OCI-LY1 (cell line): ENCODE measurements around the gene RANBP17.

Experiments
- H2AFZ ChIP-seq: fragments of 200-600 bp; sonication (generic), shearing (Covaris generic); 2 replicates; pipeline ENCODE4 v1.6.0; 2014; ENCODE audit warnings: antibody characterized with exemption, mild to moderate bottlenecking, low read length
- H3F3A ChIP-seq: fragments of 200-600 bp; sonication (generic), shearing (Covaris generic); 2 replicates; pipeline ENCODE4 v1.6.0; 2014; ENCODE audit warnings: mild to moderate bottlenecking, antibody characterized with exemption, low read length, moderate library complexity; ENCODE audit not compliant: insufficient read depth
- H3K27ac ChIP-seq: fragments of 200-600 bp; sonication (generic); 2 replicates; pipeline ENCODE4 v1.5.1; 2014; ENCODE audit warnings: low read length, mixed run types, mild to moderate bottlenecking, low read depth; ENCODE audit not compliant: poor library complexity, severe bottlenecking
- H3K27me3 ChIP-seq: fragments of 200-600 bp; sonication (generic); 2 replicates; pipeline ENCODE4 v1.6.0; 2014; ENCODE audit warnings: antibody characterized with exemption, mild to moderate bottlenecking, low read length, moderate library complexity; ENCODE audit not compliant: insufficient read depth
- H3K36me3 ChIP-seq: fragments of 200-600 bp; sonication (generic); 2 replicates; pipeline ENCODE4 v1.6.1; 2014; ENCODE audit warnings: mild to moderate bottlenecking, antibody characterized with exemption, low read length, moderate library complexity, mixed read lengths; ENCODE audit not compliant: insufficient read depth
- H3K4me1 ChIP-seq: fragments of 200-600 bp; sonication (generic); 2 replicates; pipeline ENCODE4 v1.5.1; 2014; ENCODE audit warnings: mild to moderate bottlenecking, low read length, moderate library complexity; ENCODE audit not compliant: insufficient read depth, severe bottlenecking
- H3K4me2 ChIP-seq: fragments of 200-600 bp; sonication (generic), shearing (Covaris generic); 2 replicates; pipeline ENCODE4 v1.6.1; 2014; ENCODE audit warnings: low read length
- H3K4me3 ChIP-seq: fragments of 200-600 bp; sonication (generic); 2 replicates; pipeline ENCODE4 v1.5.1; 2014; ENCODE audit warnings: low read length, low read depth, mild to moderate bottlenecking, mixed read lengths; ENCODE audit not compliant: poor library complexity, severe bottlenecking
- H3K79me2 ChIP-seq: fragments of 200-600 bp; shearing (Covaris generic); 2 replicates; pipeline ENCODE4 v1.6.1; 2016; ENCODE audit warnings: mixed run types, low read length, mixed read lengths; ENCODE audit not compliant: insufficient read depth
- H3K9ac ChIP-seq: fragments of 200-600 bp; sonication (generic), shearing (Covaris generic); 2 replicates; pipeline ENCODE4 v1.6.1; 2014; ENCODE audit warnings: mild to moderate bottlenecking, low read length, mixed read lengths
- H3K9me2 ChIP-seq: fragments of 200-600 bp; sonication (generic), shearing (Covaris generic); 2 replicates; pipeline ENCODE4 v1.6.1; 2014; ENCODE audit warnings: low read depth, mild to moderate bottlenecking, low read length, mixed read lengths
- H3K9me3 ChIP-seq: fragments of 200-600 bp; shearing (Covaris generic); 2 replicates; pipeline ENCODE4 v1.6.1; 2014; ENCODE audit warnings: low read length, mixed read lengths
- H4K20me1 ChIP-seq: fragments of 200-600 bp; sonication (generic), shearing (Covaris generic); 2 replicates; pipeline ENCODE4 v1.6.0; 2016; ENCODE audit warnings: mild to moderate bottlenecking, low read length; ENCODE audit not compliant: insufficient read depth
- EZH2 ChIP-seq: fragments of 200-600 bp; sonication (generic), shearing (Covaris generic); IDR thresholded peaks from 2 replicates; pipeline ENCODE4 v1.8.0; 2017; ENCODE audit warnings: borderline replicate concordance, mixed run types, mild to moderate bottlenecking, antibody characterized with exemption, low read length, moderate library complexity, mixed read lengths
- TF ChIP-seq, protein P1 (sequence below): fragments of 200-600 bp; sonication (generic), shearing (Covaris generic); IDR thresholded peaks from 2 replicates; pipeline ENCODE4 v1.5.1; 2017; ENCODE audit warnings: mild to moderate bottlenecking, antibody characterized with exemption, low read length, moderate library complexity, mixed read lengths

Gene RANBP17

DNA sequence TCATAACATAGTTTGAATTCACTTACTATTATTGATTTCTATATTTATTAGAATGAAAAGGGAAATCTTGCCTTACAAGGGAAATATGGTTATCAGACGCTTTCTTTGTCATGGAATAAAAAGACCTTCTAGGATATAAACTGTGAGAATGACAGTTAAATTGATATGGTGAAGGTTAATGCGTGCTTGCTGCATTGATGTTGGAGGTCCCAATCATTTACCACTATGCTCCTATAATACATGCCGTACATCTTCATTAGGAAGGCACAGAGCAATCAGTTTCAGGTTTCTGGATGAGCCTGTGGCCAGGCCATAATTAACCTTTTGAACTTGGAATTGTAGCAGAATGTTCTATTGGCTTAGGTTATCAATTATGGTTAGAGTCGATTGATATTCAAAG, 245.9 kb downstream of the RANBP17 start:
- Histone ChIP-seq H3K9me2 (no peaks in the 10 kb centered on the region), H3K27me3 (no peaks in the 10 kb centered on the region), H2AFZ (no peak overlapping the region), H4K20me1 (no peaks in the 10 kb centered on the region), H3K4me2 (no peak overlapping the region), H3F3A (no peaks in the 10 kb centered on the region), H3K4me3 (no peak overlapping the region), H3K9me3 (no peaks in the 10 kb centered on the region), H3K9ac (no peak overlapping the region), H3K79me2 (no peaks in the 10 kb centered on the region), H3K27ac (no peak overlapping the region), H3K36me3 (no peaks in the 10 kb centered on the region), H3K4me1 (no peaks in the 10 kb centered on the region)
- TF ChIP-seq EZH2 = no peak
- TF ChIP-seq, protein P1, sequence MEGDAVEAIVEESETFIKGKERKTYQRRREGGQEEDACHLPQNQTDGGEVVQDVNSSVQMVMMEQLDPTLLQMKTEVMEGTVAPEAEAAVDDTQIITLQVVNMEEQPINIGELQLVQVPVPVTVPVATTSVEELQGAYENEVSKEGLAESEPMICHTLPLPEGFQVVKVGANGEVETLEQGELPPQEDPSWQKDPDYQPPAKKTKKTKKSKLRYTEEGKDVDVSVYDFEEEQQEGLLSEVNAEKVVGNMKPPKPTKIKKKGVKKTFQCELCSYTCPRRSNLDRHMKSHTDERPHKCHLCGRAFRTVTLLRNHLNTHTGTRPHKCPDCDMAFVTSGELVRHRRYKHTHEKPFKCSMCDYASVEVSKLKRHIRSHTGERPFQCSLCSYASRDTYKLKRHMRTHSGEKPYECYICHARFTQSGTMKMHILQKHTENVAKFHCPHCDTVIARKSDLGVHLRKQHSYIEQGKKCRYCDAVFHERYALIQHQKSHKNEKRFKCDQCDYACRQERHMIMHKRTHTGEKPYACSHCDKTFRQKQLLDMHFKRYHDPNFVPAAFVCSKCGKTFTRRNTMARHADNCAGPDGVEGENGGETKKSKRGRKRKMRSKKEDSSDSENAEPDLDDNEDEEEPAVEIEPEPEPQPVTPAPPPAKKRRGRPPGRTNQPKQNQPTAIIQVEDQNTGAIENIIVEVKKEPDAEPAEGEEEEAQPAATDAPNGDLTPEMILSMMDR = no peak

GRCh38 chr5:171115519-171115918, 253.7 kb downstream of the RANBP17 start:
- no peaks in the 10 kb centered on the region for H3K4me1 ChIP-seq
- H3K27ac ChIP-seq = no peak overlapping the region
- no peaks in the 10 kb centered on the region for H3K27me3 ChIP-seq
- no peaks in the 10 kb centered on the region for H3K79me2 ChIP-seq
- no peaks in the 10 kb centered on the region for H3K36me3 ChIP-seq
- no peaks in the 10 kb centered on the region for H3F3A ChIP-seq
- H3K9ac ChIP-seq = no peak overlapping the region
- no peaks in the 10 kb centered on the region for H3K9me3 ChIP-seq
- H2AFZ ChIP-seq = no peak overlapping the region
- no peaks in the 10 kb centered on the region for H3K9me2 ChIP-seq
- no peaks in the 10 kb centered on the region for H4K20me1 ChIP-seq
- H3K4me2 ChIP-seq = no peak overlapping the region
- no peak for TF ChIP-seq EZH2
- no peak overlapping the region for H3K4me3 ChIP-seq

DNA sequence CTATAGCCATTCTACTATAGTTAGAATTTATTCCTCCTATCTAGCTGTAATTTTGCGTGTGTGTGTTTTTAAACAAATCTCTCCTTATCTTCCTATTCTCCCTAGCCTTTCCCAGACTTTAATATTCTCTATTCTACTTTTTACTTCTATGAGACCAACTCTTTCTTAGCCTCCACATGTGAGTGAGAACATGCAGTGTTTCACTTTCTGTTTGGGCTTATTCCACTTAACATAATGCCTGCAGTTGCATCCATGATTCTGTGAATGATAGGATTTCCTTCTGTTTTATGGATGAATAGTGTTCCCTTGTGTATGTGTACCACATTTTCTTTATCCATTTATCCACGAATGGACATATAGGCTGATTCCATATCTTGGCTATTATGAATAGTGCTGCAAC, 254.9 kb downstream of the RANBP17 start:
- Histone ChIP-seq H3K79me2 (no peaks in the 10 kb centered on the region), H3K27me3 (no peaks in the 10 kb centered on the region), H2AFZ (no peak overlapping the region), H3K27ac (no peak overlapping the region), H3K9me3 (no peaks in the 10 kb centered on the region), H3K4me1 (no peaks in the 10 kb centered on the region), H3K4me3 (no peak overlapping the region), H3K36me3 (no peaks in the 10 kb centered on the region), H3K9me2 (no peaks in the 10 kb centered on the region), H4K20me1 (no peaks in the 10 kb centered on the region), H3F3A (no peaks in the 10 kb centered on the region), H3K4me2 (no peak overlapping the region), H3K9ac (no peak overlapping the region)
- no peak for TF ChIP-seq EZH2
- TF ChIP-seq, protein P1 = no peak

GRCh38 chr5:171120986-171121622, 259.3 kb downstream of the RANBP17 start:
- Histone ChIP-seq H3K36me3 (no peaks in the 10 kb centered on the region), H3K9ac (no peak overlapping the region), H3K27me3 (no peaks in the 10 kb centered on the region), H3K9me2 (no peaks in the 10 kb centered on the region), H4K20me1 (no peaks in the 10 kb centered on the region), H3K4me2 (no peak overlapping the region), H3K4me1 (no peaks in the 10 kb centered on the region), H2AFZ (no peak overlapping the region), H3K9me3 (no peaks in the 10 kb centered on the region), H3K27ac (no peak overlapping the region), H3K79me2 (no peaks in the 10 kb centered on the region), H3F3A (no peaks in the 10 kb centered on the region), H3K4me3 (no peak overlapping the region)
- TF ChIP-seq, protein P1 = no peak
- TF ChIP-seq EZH2 = no peak
